ENCODE measurements around the gene CCDC174.
A peak's percentile ranks its signal among the peaks of the same experiment; 100 is the strongest.
"Not testable (repeated sequence)": the region's sequence is repeated elsewhere in the genome, so short reads cannot be mapped to it uniquely, and the experiment has no call there.

The CCDC174 gene

GRCh38 chr3:14651440-14652251 lies at the start of gene CCDC174:
CCDC174 (plus strand) TSS chr3:14651762; CDS start chr3:14651837, 75 bp downstream.
- peak; percentile 88 to 92 for DNase-seq (ENCODE audit: low read depth in 2 of 2)

GRCh38 chr3:14602006-14602803 lies 49.4 kb upstream of the CCDC174 start:
- no peak for DNase-seq (ENCODE audit: low read depth in 2 of 2)

GRCh38 chr3:14602804-14603644 lies 48.5 kb upstream of the CCDC174 start:
- no peak for DNase-seq (ENCODE audit: low read depth in 2 of 2)

GRCh38 chr3:14605067-14605466 lies 46.5 kb upstream of the CCDC174 start:
- no peak for DNase-seq (ENCODE audit: low read depth in 2 of 2)

- no peak for DNase-seq (ENCODE audit: low read depth in 2 of 2)
Measured at GRCh38 chr3:14605744-14606143, 45.8 kb upstream of the CCDC174 start.

GRCh38 chr3:14606669-14607339 lies 44.8 kb upstream of the CCDC174 start:
- no peak for DNase-seq (ENCODE audit: low read depth in 2 of 2)

- no peak for DNase-seq (ENCODE audit: low read depth in 2 of 2)
Measured at GRCh38 chr3:14608298-14608697, 43.3 kb upstream of the CCDC174 start.

- not testable (repeated sequence) for DNase-seq (ENCODE audit: low read depth in 2 of 2)
Measured at GRCh38 chr3:14609058-14609457, 42.5 kb upstream of the CCDC174 start.

GRCh38 chr3:14609506-14609905 lies 42.1 kb upstream of the CCDC174 start:
- no peak for DNase-seq (ENCODE audit: low read depth in 2 of 2)

- DNase-seq (ENCODE audit: low read depth in 2 of 2), result no peak
Measured at GRCh38 chr3:14609941-14610340, 41.6 kb upstream of the CCDC174 start.

GRCh38 chr3:14614189-14614588 lies 37.4 kb upstream of the CCDC174 start:
- no peak for DNase-seq (ENCODE audit: low read depth in 2 of 2)

GRCh38 chr3:14614862-14615261 lies 36.7 kb upstream of the CCDC174 start:
- DNase-seq (ENCODE audit: low read depth in 2 of 2), result no peak

- no peak for DNase-seq (ENCODE audit: low read depth in 2 of 2)
Measured at GRCh38 chr3:14616606-14617507, 34.7 kb upstream of the CCDC174 start.

GRCh38 chr3:14617508-14618023 lies 34.0 kb upstream of the CCDC174 start:
- DNase-seq (ENCODE audit: low read depth in 2 of 2), result no peak

- no peak for DNase-seq (ENCODE audit: low read depth in 2 of 2)
Measured at GRCh38 chr3:14619605-14620004, 32.0 kb upstream of the CCDC174 start.

- no peak for DNase-seq (ENCODE audit: low read depth in 2 of 2)
Measured at GRCh38 chr3:14620512-14620911, 31.1 kb upstream of the CCDC174 start.

- no peak for DNase-seq (ENCODE audit: low read depth in 2 of 2)
Measured at GRCh38 chr3:14621093-14621492, 30.5 kb upstream of the CCDC174 start.

GRCh38 chr3:14622368-14622767 lies 29.2 kb upstream of the CCDC174 start:
- no peak for DNase-seq (ENCODE audit: low read depth in 2 of 2)

GRCh38 chr3:14623569-14624051 lies 28.0 kb upstream of the CCDC174 start:
- DNase-seq (ENCODE audit: low read depth in 2 of 2), result no peak

GRCh38 chr3:14624498-14624897 lies 27.1 kb upstream of the CCDC174 start:
- no peak for DNase-seq (ENCODE audit: low read depth in 2 of 2)
